Thyroid gland (tissue), 4 donors: ENCODE results near the gene PRKCH. TPM values are rescaled to one million over a fixed set of nuclear protein-coding genes. Genes with fewer than 3 reads are reported as not detected.

Experiments
- DNase-seq, 2 donors: peaks; one replicate each; pipeline ENCODE4 v3.0.0-alpha.2; 2019
- H3K27ac ChIP-seq, 3 donors: fragments of 200-600 bp; sonication (generic); 1 replicate in 2 of 3; 2 replicates in 1 of 3; pipeline ENCODE4 v1.5.1; 2016 to 2019; ENCODE audit warnings: mild to moderate bottlenecking in 1 of 3, moderate library complexity in 1 of 3
- H3K27me3 ChIP-seq: fragments of 200-600 bp; sonication (generic); one replicate; pipeline ENCODE4 v1.5.1; 2019
- H3K36me3 ChIP-seq, 2 donors: fragments of 200-600 bp; sonication (generic); one replicate each; pipeline ENCODE4 v1.5.1; 2016 to 2019
- H3K4me1 ChIP-seq, 2 donors: fragments of 200-600 bp; sonication (generic); one replicate each; pipeline ENCODE4 v1.5.1; 2017 to 2019
- H3K4me3 ChIP-seq, 3 donors: fragments of 200-600 bp; sonication (generic); replicated peaks in 1 of 3; 1 replicate in 2 of 3; 2 replicates in 1 of 3; pipeline ENCODE4 v1.5.1; 2016; ENCODE audit warnings: mild to moderate bottlenecking in 1 of 3
- H3K9me3 ChIP-seq: fragments of 200-600 bp; sonication (generic); one replicate; pipeline ENCODE4 v1.5.1; 2017
- POLR2A ChIP-seq, 2 donors: fragments of 450-650 bp; IDR thresholded peaks; one replicate each; pipeline ENCODE4 v1.6.1; 2017; ENCODE audit warnings: antibody characterized with exemption in 2 of 2, mild to moderate bottlenecking in 2 of 2, moderate library complexity in 1 of 2
- WGBS, 2 donors: methylation state at CpG; one replicate each; pipeline ENCODE4 v1.1.5; 2017; 5-methylcytosine and 5-hydroxymethylcytosine counted together
- intact Hi-C: fragments of 100-400 bp; cut with DNase I; formaldehyde crosslinking; loops from one replicate; pipeline ENCODE4 v1.15.1; 2023
- total RNA-seq, 4 donors: library from RNA; depleted of rRNA; stranded (reverse); fragments of >200 nt; gene quantifications; one replicate each; pipeline ENCODE4 v1.2.3, GENCODE V29; 2016
- TF ChIP-seq, protein P1 (sequence below), 6 experiments: fragments of 200-600 bp in 3 of 6; fragments of 450-650 bp in 3 of 6; sonication (generic) in 3 of 6; IDR thresholded peaks; one replicate each; pipeline ENCODE4 v1.5.1; 2016 to 2019; ENCODE audit warnings: antibody characterized with exemption in 6 of 6, mild to moderate bottlenecking in 2 of 6, inconsistent platforms in 1 of 6, moderate library complexity in 1 of 6

PRKCH gene
- total RNA-seq, 4 donors from 2014 or later = 34.0 to 68.7 (median 49.8) TPM

- H3K9me3 ChIP-seq = no peaks in the 10 kb centered on the region
- peaks cover 28 to 44% of the 10 kb centered on the region in 2 donors for H3K4me1 ChIP-seq
- intact Hi-C loops = no loop called here
- peak; percentile 60 to 72 for DNase-seq
- no peaks in the 10 kb centered on the region for H3K27me3 ChIP-seq
- no peak for TF ChIP-seq POLR2A (IDR thresholded peaks at IDR 0.05)
- TF ChIP-seq, protein P1, sequence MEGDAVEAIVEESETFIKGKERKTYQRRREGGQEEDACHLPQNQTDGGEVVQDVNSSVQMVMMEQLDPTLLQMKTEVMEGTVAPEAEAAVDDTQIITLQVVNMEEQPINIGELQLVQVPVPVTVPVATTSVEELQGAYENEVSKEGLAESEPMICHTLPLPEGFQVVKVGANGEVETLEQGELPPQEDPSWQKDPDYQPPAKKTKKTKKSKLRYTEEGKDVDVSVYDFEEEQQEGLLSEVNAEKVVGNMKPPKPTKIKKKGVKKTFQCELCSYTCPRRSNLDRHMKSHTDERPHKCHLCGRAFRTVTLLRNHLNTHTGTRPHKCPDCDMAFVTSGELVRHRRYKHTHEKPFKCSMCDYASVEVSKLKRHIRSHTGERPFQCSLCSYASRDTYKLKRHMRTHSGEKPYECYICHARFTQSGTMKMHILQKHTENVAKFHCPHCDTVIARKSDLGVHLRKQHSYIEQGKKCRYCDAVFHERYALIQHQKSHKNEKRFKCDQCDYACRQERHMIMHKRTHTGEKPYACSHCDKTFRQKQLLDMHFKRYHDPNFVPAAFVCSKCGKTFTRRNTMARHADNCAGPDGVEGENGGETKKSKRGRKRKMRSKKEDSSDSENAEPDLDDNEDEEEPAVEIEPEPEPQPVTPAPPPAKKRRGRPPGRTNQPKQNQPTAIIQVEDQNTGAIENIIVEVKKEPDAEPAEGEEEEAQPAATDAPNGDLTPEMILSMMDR (IDR thresholded peaks at IDR 0.05) = no peak
- WGBS, 2 donors = 9 to 14% methylated on average over 3 of the region's 3 CpGs
- no peak overlapping the region for H3K4me3 ChIP-seq
- peak overlapping the region; percentile 38 to 88 (median 76) for H3K27ac ChIP-seq
- no peaks in the 10 kb centered on the region for H3K36me3 ChIP-seq
Measured at GRCh38 chr14:61498303-61498702, 176.9 kb downstream of the PRKCH start.

DNA sequence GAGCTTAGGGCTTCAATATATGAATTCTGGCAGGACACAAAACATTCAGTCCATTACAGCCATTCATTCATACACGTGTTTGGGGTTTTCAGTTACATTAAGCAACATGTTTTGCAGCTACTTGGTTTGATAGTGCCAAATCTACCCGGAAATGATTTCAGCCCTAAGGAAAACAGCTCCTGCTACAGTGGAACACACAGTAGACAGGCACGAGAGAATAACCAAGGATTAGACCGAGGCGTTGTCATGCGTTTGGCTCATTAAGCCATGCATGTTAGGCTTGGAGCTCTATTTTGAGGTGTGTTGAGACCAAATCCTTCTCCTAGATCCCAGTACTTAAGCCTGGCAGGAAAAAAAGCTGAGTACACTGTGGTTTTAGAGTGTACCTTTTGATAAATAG is 177.4 kb downstream of the PRKCH start:
- no peak for TF ChIP-seq POLR2A (IDR thresholded peaks at IDR 0.05)
- TF ChIP-seq, protein P1 (IDR thresholded peaks at IDR 0.05) = no peak
- H3K9me3 ChIP-seq = no peaks in the 10 kb centered on the region
- peak overlapping the region; percentile 38 to 88 (median 76) for H3K27ac ChIP-seq
- DNase-seq = peak in 1 of 2 donors; percentile 52
- WGBS, 2 donors = 5 to 35% methylated on average over 6 of the region's 6 CpGs
- H3K4me3 ChIP-seq = no peak overlapping the region
- H3K27me3 ChIP-seq = no peaks in the 10 kb centered on the region
- intact Hi-C loops = no loop called here
- H3K36me3 ChIP-seq = no peaks in the 10 kb centered on the region
- H3K4me1 ChIP-seq = peaks cover 34 to 46% of the 10 kb centered on the region in 2 donors

DNA sequence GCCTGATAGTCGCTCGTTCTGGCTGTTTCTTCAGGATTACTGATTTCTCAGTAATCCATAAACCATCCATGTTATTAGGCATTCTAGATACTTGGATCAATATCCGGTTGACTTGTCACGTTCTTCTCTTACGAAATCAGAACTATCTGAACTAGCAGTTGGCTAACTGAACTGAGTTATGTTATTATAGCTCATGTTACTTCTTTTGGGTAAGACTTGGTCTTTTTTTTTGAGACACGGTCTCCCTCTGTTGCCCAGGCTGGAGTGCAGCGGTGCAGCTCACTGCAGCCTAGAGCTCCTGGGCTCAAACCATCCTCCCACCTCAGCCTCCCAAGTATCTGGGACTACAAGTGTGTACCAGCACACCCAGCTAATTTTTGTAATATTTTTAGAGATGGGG is 178.6 kb downstream of the PRKCH start:
- Histone ChIP-seq H3K4me3 (no peak overlapping the region), H3K27me3 (no peaks in the 10 kb centered on the region), H3K36me3 (no peaks in the 10 kb centered on the region), H3K4me1 (peaks cover 37 to 54% of the 10 kb centered on the region in 2 donors), H3K27ac (peak overlapping the region; percentile 38 to 88 (median 76)), H3K9me3 (no peaks in the 10 kb centered on the region)
- intact Hi-C loops = no loop called here
- TF ChIP-seq, protein P1 (IDR thresholded peaks at IDR 0.05) = no peak
- TF ChIP-seq POLR2A (IDR thresholded peaks at IDR 0.05) = no peak
- no peak for DNase-seq
- 83 to 84% methylated on average over 7 of the region's 7 CpGs for WGBS, 2 donors

DNA sequence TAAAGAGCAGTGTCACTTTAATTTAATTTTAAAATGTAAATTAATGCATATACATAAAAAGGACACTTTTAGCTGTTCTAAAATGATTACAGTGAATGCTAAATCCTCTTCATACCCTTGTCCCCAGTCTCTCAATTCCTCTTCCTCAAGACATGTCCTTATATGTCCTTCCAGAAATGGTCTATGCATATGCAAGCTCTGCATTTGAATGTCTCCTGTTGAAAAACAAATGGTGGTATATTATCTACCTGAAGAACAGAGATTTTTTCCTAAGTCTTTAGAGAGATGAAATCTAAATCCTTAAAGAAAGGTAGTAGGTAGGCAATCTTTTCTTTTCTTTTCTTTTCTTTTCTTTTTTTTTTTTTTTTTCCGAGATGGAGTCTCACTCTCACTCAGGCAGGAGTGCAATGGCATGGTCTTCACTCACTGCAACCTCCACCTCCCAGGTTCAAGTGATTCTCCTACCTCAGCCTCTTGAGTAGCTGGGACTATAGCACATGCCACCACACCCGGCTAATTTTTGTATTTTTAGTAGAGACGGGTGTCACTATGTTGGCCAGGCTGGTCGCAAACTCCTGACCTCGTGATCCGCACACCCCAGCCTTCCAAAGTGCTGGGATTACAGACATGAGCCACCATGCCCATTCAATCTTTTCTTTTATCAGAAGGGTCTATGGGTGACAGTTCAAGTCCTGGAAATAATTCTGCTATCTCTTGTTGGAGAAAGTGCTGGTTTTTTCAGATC is 180.5 kb downstream of the PRKCH start:
- Histone ChIP-seq H3K27ac (peak overlapping the region in 2 of 3 donors; percentile 35 to 88), H3K27me3 (no peaks in the 10 kb centered on the region), H3K4me3 (no peak overlapping the region), H3K36me3 (no peaks in the 10 kb centered on the region), H3K9me3 (no peaks in the 10 kb centered on the region), H3K4me1 (peaks cover 52 to 71% of the 10 kb centered on the region in 2 donors)
- DNase-seq = no peak
- intact Hi-C loops = no loop called here
- no peak for TF ChIP-seq POLR2A (IDR thresholded peaks at IDR 0.05)
- TF ChIP-seq, protein P1 (IDR thresholded peaks at IDR 0.05) = no peak
- 45 to 61% methylated on average over 6 of the region's 6 CpGs for WGBS, 2 donors

GRCh38 chr14:61502459-61503093 is 181.2 kb downstream of the PRKCH start:
- WGBS, 2 donors = 57 to 58% methylated on average over 7 of the region's 7 CpGs
- Histone ChIP-seq H3K4me1 (peaks cover 54 to 76% of the 10 kb centered on the region in 2 donors), H3K9me3 (no peaks in the 10 kb centered on the region), H3K4me3 (no peak overlapping the region), H3K36me3 (no peaks in the 10 kb centered on the region), H3K27me3 (no peaks in the 10 kb centered on the region), H3K27ac (peak overlapping the region; percentile 35 to 75 (median 69))
- intact Hi-C loops = no loop called here
- no peak for DNase-seq
- TF ChIP-seq, protein P1 (IDR thresholded peaks at IDR 0.05) = no peak
- TF ChIP-seq POLR2A (IDR thresholded peaks at IDR 0.05) = no peak
